Endothelial cell of umbilical vein (primary cell): ENCODE results near the gene SH3RF3.

Source experiments
- CTCF ChIP-seq, 2 donors: IDR thresholded peaks; 1 replicate in 1 of 2; 2 replicates in 1 of 2; pipeline ENCODE4 v1.5.1; 2011; ENCODE audit warnings: low read length in 2 of 2, mild to moderate bottlenecking in 2 of 2, moderate library complexity in 2 of 2, control low read depth in 1 of 2, inconsistent platforms in 1 of 2, low read depth in 1 of 2; ENCODE audit not compliant: insufficient read depth in 1 of 2; ENCODE audit errors: extremely low read depth in 1 of 2
- EZH2 ChIP-seq: IDR thresholded peaks from 2 replicates; pipeline ENCODE4 v1.6.1; 2012; ENCODE audit warnings: borderline replicate concordance, low read depth, mild to moderate bottlenecking, moderate library complexity, low read length, inconsistent platforms; ENCODE audit not compliant: severe bottlenecking
- MAX ChIP-seq: IDR thresholded peaks from 2 replicates; pipeline ENCODE4 v1.6.1; 2011; ENCODE audit not compliant: insufficient read depth, insufficient read length
- POLR2A ChIP-seq: IDR thresholded peaks from 2 replicates; pipeline ENCODE4 v1.6.1; 2012; ENCODE audit warnings: low read depth, mild to moderate bottlenecking, control low read depth, low read length
- POLR2AphosphoS5 ChIP-seq: IDR thresholded peaks from 2 replicates; pipeline ENCODE4 v1.6.1; 2012; ENCODE audit warnings: low read depth, mild to moderate bottlenecking, control low read depth, low read length, moderate library complexity; ENCODE audit not compliant: insufficient read depth

- TF ChIP-seq CTCF (IDR thresholded peaks at IDR 0.05; ENCODE audit: extremely low read depth in 1 of 2, insufficient read depth in 1 of 2, low read depth in 1 of 2, low read length in 2 of 2): no peak
- TF ChIP-seq EZH2: no peak
- TF ChIP-seq POLR2AphosphoS5: no peak
- no peak for TF ChIP-seq POLR2A
- no peak for TF ChIP-seq MAX
Observed at GRCh38 chr2:109376115-109376514, 247.1 kb downstream of the SH3RF3 start.
